HepG2 (cell line): ENCODE data around the gene VEGFB. TPM values are rescaled to one million over a fixed set of nuclear protein-coding genes. Genes with fewer than 3 reads are reported as not detected.

Experiments
- ARHGAP35 ChIP-seq: sonication (generic); formaldehyde crosslinking; IDR thresholded peaks from 2 replicates; pipeline ENCODE4 v1.9.0; 2022; ENCODE audit warnings: mild to moderate bottlenecking, inconsistent platforms, moderate library complexity, missing genetic modification reagents, borderline replicate concordance
- BCL6 ChIP-seq: IDR thresholded peaks from 2 replicates; pipeline ENCODE4 v1.6.1; 2016; ENCODE audit warnings: missing genetic modification reagents, missing compliant biosample characterization
- BRCA1 ChIP-seq: sonication (generic); formaldehyde crosslinking; IDR thresholded peaks from 2 replicates; pipeline ENCODE4 v1.4.0; 2020; ENCODE audit warnings: missing genetic modification reagents
- CEBPB ChIP-seq: IDR thresholded peaks from 2 replicates; pipeline ENCODE4 v1.6.1; 2011; ENCODE audit warnings: low read depth, low read length, improper control_type of control experiment, borderline replicate concordance
- CHCHD3 ChIP-seq: sonication (generic); formaldehyde crosslinking; IDR thresholded peaks from 2 replicates; pipeline ENCODE4 v1.8.0; 2022; ENCODE audit warnings: mild to moderate bottlenecking, missing genetic modification reagents, moderate library complexity
- GABPB1 ChIP-seq: IDR thresholded peaks from 2 replicates; pipeline ENCODE4 v1.6.1; 2016; ENCODE audit warnings: mild to moderate bottlenecking, missing genetic modification reagents, moderate library complexity, missing compliant biosample characterization
- KDM3A ChIP-seq: IDR thresholded peaks from 2 replicates; pipeline ENCODE4 v1.6.1; 2018; ENCODE audit warnings: low read depth, missing compliant biosample characterization
- KLF6 ChIP-seq: IDR thresholded peaks from 2 replicates; pipeline ENCODE4 v1.8.0; 2016; ENCODE audit warnings: missing biosample characterization, missing genetic modification reagents
- MIXL1 ChIP-seq: IDR thresholded peaks from 2 replicates; pipeline ENCODE4 v1.6.1; 2016
- PHF21A ChIP-seq: sonication (generic); formaldehyde crosslinking; IDR thresholded peaks from 2 replicates; pipeline ENCODE4 v1.5.0; 2020; ENCODE audit warnings: mild to moderate bottlenecking, missing genetic modification reagents
- SMC3 ChIP-seq: IDR thresholded peaks from 2 replicates; pipeline ENCODE4 v1.6.1; 2011; ENCODE audit warnings: low read length, improper control_type of control experiment
- STAT6 ChIP-seq: sonication (generic); formaldehyde crosslinking; IDR thresholded peaks from 2 replicates; pipeline ENCODE4 v1.4.0; 2020; ENCODE audit warnings: missing genetic modification reagents, mild to moderate bottlenecking, borderline replicate concordance
- THRA ChIP-seq: sonication (generic); formaldehyde crosslinking; IDR thresholded peaks from 2 replicates; pipeline ENCODE4 v1.4.0; 2020; ENCODE audit warnings: missing genetic modification reagents, borderline replicate concordance
- ZNF318 ChIP-seq: sonication (generic); formaldehyde crosslinking; IDR thresholded peaks from 2 replicates; pipeline ENCODE4 v1.4.0; 2020; ENCODE audit warnings: mild to moderate bottlenecking, missing genetic modification reagents
- ZNF430 ChIP-seq: sonication (generic); formaldehyde crosslinking; IDR thresholded peaks from 2 replicates; pipeline ENCODE4 v1.9.0; 2021; ENCODE audit warnings: mild to moderate bottlenecking, missing genetic modification reagents
- ZNF552 ChIP-seq: sonication (generic); formaldehyde crosslinking; IDR thresholded peaks from 2 replicates; pipeline ENCODE4 v1.9.0; 2022; ENCODE audit warnings: missing genetic modification reagents, mild to moderate bottlenecking, borderline replicate concordance
- ZNF766 ChIP-seq: sonication (generic); formaldehyde crosslinking; IDR thresholded peaks from 2 replicates; pipeline ENCODE4 v1.5.0; 2020; ENCODE audit warnings: missing genetic modification reagents, borderline replicate concordance
- ZSCAN12 ChIP-seq: sonication (generic); formaldehyde crosslinking; IDR thresholded peaks from 2 replicates; pipeline ENCODE4 v1.9.0; 2021; ENCODE audit warnings: mild to moderate bottlenecking, missing genetic modification reagents
- polyA plus RNA-seq, 8 experiments: library from polyadenylated mRNA; depleted of rRNA in 3 of 8; stranded (reverse) in 7 of 8; unstranded in 1 of 8; fragments of >200 nt; fragmentation: Illumina TruSeq in 4 of 8; extraction: Trizol in 4 of 8; gene quantifications; 2 replicates each; pipeline versions ENCODE4 v1.2.1 to v1.2.3, GENCODE V29; 2011 to 2016; ENCODE audit warnings: low read depth in 4 of 8, missing spikeins in 1 of 8, mixed read lengths in 1 of 8; ENCODE audit not compliant: insufficient read depth in 1 of 8
- total RNA-seq, 5 experiments: library from RNA; depleted of rRNA; stranded (reverse); fragments of >200 nt; fragmentation: Illumina TruSeq; extraction: Trizol; gene quantifications; 2 replicates each; pipeline ENCODE4 v1.2.3, GENCODE V29; 2016; ENCODE audit warnings: low read depth in 1 of 5

Gene VEGFB
- total and polyA plus RNA-seq, 2 of the 13 experiments (the other 11 are each of a cell fraction or from before 2014, with no cell fraction given): 9.0 to 11.3 TPM

GRCh38 chr11:64284048-64284961 is 49.9 kb downstream of the VEGFB start, which contains the start of gene BAD (continued):
- TF ChIP-seq GABPB1 (CRISPR knock-in tag) (peak; percentile 77; the same call in 1 of the 2 replicates), MIXL1 (CRISPR knock-in tag) (no peak), CEBPB (no peak), KDM3A (CRISPR knock-in tag) (no peak), BCL6 (no peak), ARHGAP35 (CRISPR knock-in tag) (0 out of 2 replicates have a peak, but pooled peaks have one; percentile 26), ZNF766 (CRISPR knock-in tag) (no peak), SMC3 (no peak), PHF21A (CRISPR knock-in tag) (no peak), ZNF552 (CRISPR knock-in tag) (no peak), STAT6 (CRISPR knock-in tag) (no peak), ZSCAN12 (CRISPR knock-in tag) (no peak), KLF6 (no peak), BRCA1 (CRISPR knock-in tag) (no peak), CHCHD3 (CRISPR knock-in tag) (0 out of 2 replicates have a peak, but pooled peaks have one; percentile 32), ZNF430 (CRISPR knock-in tag) (no peak), ZNF318 (CRISPR knock-in tag) (no peak), THRA (CRISPR knock-in tag) (no peak)
